ENCODE measurements around the gene SPTB.
A peak's percentile ranks its signal among the peaks of the same experiment; 100 is the strongest.

The SPTB gene

GRCh38 chr14:64885559-64885958, 5.9 kb upstream of the SPTB start:
- DNase-seq (ENCODE audit: low read depth), result no peak

- DNase-seq (ENCODE audit: low read depth), result peak; percentile 28
These were observed 764 bp upstream of the SPTB start for GRCh38 chr14:64880221-64881121.

- DNase-seq (ENCODE audit: low read depth), result no peak
These were observed 671 bp downstream of the SPTB start for GRCh38 chr14:64878837-64879634.

- no peak for DNase-seq (ENCODE audit: low read depth)
These were observed 1.9 kb downstream of the SPTB start for GRCh38 chr14:64877846-64878245.

- DNase-seq (ENCODE audit: low read depth), result no peak
These were observed 4.4 kb downstream of the SPTB start for GRCh38 chr14:64875350-64875749.

- no peak for DNase-seq (ENCODE audit: low read depth)
These were observed 6.0 kb downstream of the SPTB start for GRCh38 chr14:64873506-64874219.

- no peak for DNase-seq (ENCODE audit: low read depth)
These were observed 8.4 kb downstream of the SPTB start for GRCh38 chr14:64871344-64871743.

- no peak for DNase-seq (ENCODE audit: low read depth)
These were observed 9.5 kb downstream of the SPTB start for GRCh38 chr14:64870160-64870559.

- no peak for DNase-seq (ENCODE audit: low read depth)
These were observed 10.9 kb downstream of the SPTB start for GRCh38 chr14:64868841-64869240.

GRCh38 chr14:64868379-64868778, 11.3 kb downstream of the SPTB start:
- no peak for DNase-seq (ENCODE audit: low read depth)

GRCh38 chr14:64867182-64867581, 12.5 kb downstream of the SPTB start:
- no peak for DNase-seq (ENCODE audit: low read depth)

GRCh38 chr14:64865992-64866391, 13.7 kb downstream of the SPTB start:
- no peak for DNase-seq (ENCODE audit: low read depth)

GRCh38 chr14:64865109-64865508, 14.6 kb downstream of the SPTB start:
- DNase-seq (ENCODE audit: low read depth), result no peak

- no peak for DNase-seq (ENCODE audit: low read depth)
These were observed 15.4 kb downstream of the SPTB start for GRCh38 chr14:64864258-64864657.

- no peak for DNase-seq (ENCODE audit: low read depth)
These were observed 17.8 kb downstream of the SPTB start for GRCh38 chr14:64861916-64862315.

- no peak for DNase-seq (ENCODE audit: low read depth)
These were observed 19.7 kb downstream of the SPTB start for GRCh38 chr14:64860039-64860438.

GRCh38 chr14:64857979-64858744, 21.5 kb downstream of the SPTB start:
- DNase-seq (ENCODE audit: low read depth), result no peak

GRCh38 chr14:64856529-64857445, 22.9 kb downstream of the SPTB start:
- no peak for DNase-seq (ENCODE audit: low read depth)

- no peak for DNase-seq (ENCODE audit: low read depth)
These were observed 23.8 kb downstream of the SPTB start for GRCh38 chr14:64855721-64856528.

All from stimulated activated CD8-positive, alpha-beta memory T cell treated with anti-CD3 and anti-CD28 coated beads, Interleukin-12 subunit alpha, Interleukin-12 subunit beta, amount 100 ng/mL, for 1 hour (primary cell).